Liver (tissue), 9 donors: ENCODE data around the gene CHCHD4. TPM values are rescaled to one million over a fixed set of nuclear protein-coding genes. Genes with fewer than 3 reads are reported as not detected.

Source experiments
- DNase-seq: peaks from one replicate; pipeline ENCODE4 v3.0.0-alpha.2; 2017; ENCODE audit warnings: low spot score
- H3K27ac ChIP-seq, 2 donors: one replicate each; pipeline ENCODE4 v1.7.0; 2013; ENCODE audit warnings: inconsistent platforms in 2 of 2, low read length in 2 of 2, control low read depth in 1 of 2, low read depth in 1 of 2, mild to moderate bottlenecking in 1 of 2
- H3K27me3 ChIP-seq, 4 donors: one replicate each; pipeline versions ENCODE4 v1.6.1 to v1.7.0; 2013; ENCODE audit warnings: low read length in 3 of 4, inconsistent platforms in 1 of 4, mild to moderate bottlenecking in 1 of 4, moderate library complexity in 1 of 4; ENCODE audit not compliant: control insufficient read depth in 4 of 4, insufficient read depth in 4 of 4
- H3K36me3 ChIP-seq, 4 donors: one replicate each; pipeline versions ENCODE4 v1.6.1 to v1.7.0; 2013; ENCODE audit warnings: low read length in 3 of 4, mild to moderate bottlenecking in 3 of 4, low read depth in 1 of 4, moderate library complexity in 1 of 4; ENCODE audit not compliant: control insufficient read depth in 4 of 4, insufficient read depth in 3 of 4
- H3K4me1 ChIP-seq, 4 donors: one replicate each; pipeline versions ENCODE4 v1.6.1 to v1.7.0; 2013; ENCODE audit warnings: low read length in 3 of 4, mild to moderate bottlenecking in 3 of 4, moderate library complexity in 1 of 4; ENCODE audit not compliant: control insufficient read depth in 4 of 4, insufficient read depth in 4 of 4
- H3K4me3 ChIP-seq, 3 donors: one replicate each; pipeline versions ENCODE4 v1.6.1 to v1.7.0; 2013; ENCODE audit warnings: low read length in 3 of 3, control low read depth in 1 of 3, low read depth in 1 of 3, mild to moderate bottlenecking in 1 of 3
- H3K9ac ChIP-seq, 2 donors: one replicate each; pipeline ENCODE4 v1.7.0; 2013; ENCODE audit warnings: low read length in 2 of 2, mild to moderate bottlenecking in 2 of 2, moderate library complexity in 2 of 2, control low read depth in 1 of 2, low read depth in 1 of 2
- H3K9me3 ChIP-seq, 4 donors: one replicate each; pipeline versions ENCODE4 v1.6.1 to v1.7.0; 2013; ENCODE audit warnings: low read length in 3 of 4; ENCODE audit not compliant: control insufficient read depth in 4 of 4
- EGR1 ChIP-seq, 2 donors: IDR thresholded peaks; 2 replicates each; pipeline ENCODE4 v1.6.1; 2016 to 2018; ENCODE audit warnings: antibody characterized with exemption in 2 of 2, low read depth in 2 of 2
- GABPA ChIP-seq, 2 donors: IDR thresholded peaks in 1 of 2; conservative IDR thresholded peaks in 1 of 2; 2 replicates each; pipeline ENCODE4 v1.6.1; 2016; ENCODE audit warnings: antibody characterized with exemption in 2 of 2, mild to moderate bottlenecking in 1 of 2, moderate library complexity in 1 of 2
- HNF4A ChIP-seq, 2 donors: conservative IDR thresholded peaks; 2 replicates each; pipeline ENCODE4 v1.6.1; 2016; ENCODE audit warnings: antibody characterized with exemption in 2 of 2, mild to moderate bottlenecking in 2 of 2
- RAD21 ChIP-seq, 2 donors: IDR thresholded peaks; 2 replicates each; pipeline ENCODE4 v1.6.1; 2016; ENCODE audit warnings: antibody characterized with exemption in 2 of 2, mild to moderate bottlenecking in 2 of 2
- RXRA ChIP-seq, 2 donors: IDR thresholded peaks; 2 replicates each; pipeline ENCODE4 v1.6.1; 2017 to 2018; ENCODE audit warnings: antibody characterized with exemption in 2 of 2, mild to moderate bottlenecking in 1 of 2
- SP1 ChIP-seq: IDR thresholded peaks from 2 replicates; pipeline ENCODE4 v1.6.1; 2018; ENCODE audit warnings: antibody characterized with exemption, mild to moderate bottlenecking
- WGBS: extraction: QIAGEN DNeasy Blood & Tissue Kit; methylation state at CpG from one replicate; pipeline ENCODE4 v1.1.7; 2013; 5-methylcytosine and 5-hydroxymethylcytosine counted together
- polyA plus RNA-seq, 2 donors: library from polyadenylated mRNA; stranded (reverse) in 1 of 2; unstranded in 1 of 2; fragments of 200-250 nt in 1 of 2; fragments of >200 nt in 1 of 2; fragmentation: Nextera tagmentation in 1 of 2; extraction: Ambion mirVana in 1 of 2; gene quantifications; one replicate each; pipeline versions ENCODE4 v1.2.1 to v1.2.3, GENCODE V29; 2013 to 2015
- total RNA-seq, 2 donors: library from RNA; depleted of rRNA; stranded (reverse); fragments of >200 nt; gene quantifications; one replicate each; pipeline ENCODE4 v1.2.3, GENCODE V29; 2014
- TF ChIP-seq, protein P1 (sequence below): IDR thresholded peaks from 2 replicates; pipeline ENCODE4 v1.6.1; 2016; ENCODE audit warnings: antibody characterized with exemption, mild to moderate bottlenecking
- TF ChIP-seq, protein P2 (sequence below): IDR thresholded peaks from 2 replicates; pipeline ENCODE4 v1.6.1; 2016; ENCODE audit warnings: antibody characterized with exemption
- donor health status: healthy.
- donor health status: healthy.
- donor health status: healthy.
- donor health status: healthy.
- donor health status: healthy.

The CHCHD4 gene
- total and polyA plus RNA-seq, 4 donors = 7.0 to 11.3 (median 9.5) TPM

DNA sequence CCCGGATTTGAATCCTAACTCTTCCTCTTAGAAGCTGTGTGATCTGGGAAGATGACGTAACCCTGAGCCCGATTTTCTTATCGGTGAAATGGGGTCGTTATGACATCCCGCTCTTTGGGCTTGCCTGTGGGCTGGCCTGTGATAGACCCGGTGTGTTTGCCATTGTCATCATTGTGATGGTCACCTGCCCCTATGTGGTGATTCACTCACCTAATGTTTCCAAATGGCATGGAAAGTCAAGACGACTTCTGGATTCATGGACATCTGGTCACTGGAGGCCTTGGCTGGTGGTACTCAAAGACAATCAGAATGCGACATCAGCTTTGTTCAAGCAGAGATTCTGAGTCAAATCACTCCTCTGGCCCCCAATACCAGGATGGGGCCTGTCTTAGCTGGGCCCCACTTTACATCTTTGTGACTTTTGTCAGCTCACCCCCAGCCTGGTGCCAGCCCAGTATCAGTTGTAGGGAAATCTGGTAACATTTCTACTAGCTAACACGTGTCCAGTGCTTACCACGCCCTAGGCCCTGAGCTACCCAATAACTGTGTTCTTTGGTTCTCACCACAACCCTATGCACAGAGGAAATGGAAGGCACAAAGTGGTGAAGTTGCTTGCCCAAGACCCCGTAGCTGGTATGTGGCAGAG lies 3.0 kb upstream of the CHCHD4 start:
- no peak for DNase-seq
- H3K9ac ChIP-seq = no peak overlapping the region

DNA sequence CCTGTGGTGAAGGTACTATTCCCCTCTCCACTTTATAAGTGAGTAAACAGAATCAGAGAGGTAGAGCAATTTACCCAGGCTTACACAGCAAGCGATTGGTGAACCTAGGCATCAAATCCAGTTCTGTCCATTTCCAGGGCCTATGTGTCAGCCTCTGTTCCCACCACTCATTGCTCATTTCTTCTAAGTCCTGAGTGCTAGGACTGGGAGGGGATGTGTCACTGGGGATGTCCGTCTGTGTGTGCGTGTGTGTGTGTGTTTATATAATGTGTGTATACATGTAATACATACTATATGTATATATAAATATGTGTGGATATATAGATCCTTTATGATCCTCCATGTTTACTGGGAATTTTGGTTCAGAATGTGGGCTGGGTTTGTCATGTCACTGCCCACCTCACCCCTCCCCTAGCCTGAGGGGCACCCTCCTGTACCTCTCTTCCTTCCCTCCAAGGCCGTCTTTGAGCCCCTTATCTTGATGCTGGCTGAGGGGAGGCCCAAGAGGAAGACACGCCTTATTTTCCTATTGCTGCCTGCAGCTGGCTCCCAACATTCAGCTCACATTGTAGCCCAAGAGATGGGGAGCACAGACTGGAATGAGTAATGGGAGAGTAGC lies 2.3 kb upstream of the CHCHD4 start:
- H3K9me3 ChIP-seq = no peaks in the 10 kb centered on the region
- peaks cover 3 to 22% (median 7%) of the 10 kb centered on the region in 4 donors for H3K36me3 ChIP-seq
- WGBS = 90% methylated on average over 5 of the region's 5 CpGs
- peak; percentile 20 for DNase-seq
- H3K4me3 ChIP-seq = no peak overlapping the region
- H3K27ac ChIP-seq = no peak overlapping the region
- H3K9ac ChIP-seq = no peak overlapping the region
- TF ChIP-seq, protein P1, sequence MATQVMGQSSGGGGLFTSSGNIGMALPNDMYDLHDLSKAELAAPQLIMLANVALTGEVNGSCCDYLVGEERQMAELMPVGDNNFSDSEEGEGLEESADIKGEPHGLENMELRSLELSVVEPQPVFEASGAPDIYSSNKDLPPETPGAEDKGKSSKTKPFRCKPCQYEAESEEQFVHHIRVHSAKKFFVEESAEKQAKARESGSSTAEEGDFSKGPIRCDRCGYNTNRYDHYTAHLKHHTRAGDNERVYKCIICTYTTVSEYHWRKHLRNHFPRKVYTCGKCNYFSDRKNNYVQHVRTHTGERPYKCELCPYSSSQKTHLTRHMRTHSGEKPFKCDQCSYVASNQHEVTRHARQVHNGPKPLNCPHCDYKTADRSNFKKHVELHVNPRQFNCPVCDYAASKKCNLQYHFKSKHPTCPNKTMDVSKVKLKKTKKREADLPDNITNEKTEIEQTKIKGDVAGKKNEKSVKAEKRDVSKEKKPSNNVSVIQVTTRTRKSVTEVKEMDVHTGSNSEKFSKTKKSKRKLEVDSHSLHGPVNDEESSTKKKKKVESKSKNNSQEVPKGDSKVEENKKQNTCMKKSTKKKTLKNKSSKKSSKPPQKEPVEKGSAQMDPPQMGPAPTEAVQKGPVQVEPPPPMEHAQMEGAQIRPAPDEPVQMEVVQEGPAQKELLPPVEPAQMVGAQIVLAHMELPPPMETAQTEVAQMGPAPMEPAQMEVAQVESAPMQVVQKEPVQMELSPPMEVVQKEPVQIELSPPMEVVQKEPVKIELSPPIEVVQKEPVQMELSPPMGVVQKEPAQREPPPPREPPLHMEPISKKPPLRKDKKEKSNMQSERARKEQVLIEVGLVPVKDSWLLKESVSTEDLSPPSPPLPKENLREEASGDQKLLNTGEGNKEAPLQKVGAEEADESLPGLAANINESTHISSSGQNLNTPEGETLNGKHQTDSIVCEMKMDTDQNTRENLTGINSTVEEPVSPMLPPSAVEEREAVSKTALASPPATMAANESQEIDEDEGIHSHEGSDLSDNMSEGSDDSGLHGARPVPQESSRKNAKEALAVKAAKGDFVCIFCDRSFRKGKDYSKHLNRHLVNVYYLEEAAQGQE = no peak
- TF ChIP-seq, protein P2, sequence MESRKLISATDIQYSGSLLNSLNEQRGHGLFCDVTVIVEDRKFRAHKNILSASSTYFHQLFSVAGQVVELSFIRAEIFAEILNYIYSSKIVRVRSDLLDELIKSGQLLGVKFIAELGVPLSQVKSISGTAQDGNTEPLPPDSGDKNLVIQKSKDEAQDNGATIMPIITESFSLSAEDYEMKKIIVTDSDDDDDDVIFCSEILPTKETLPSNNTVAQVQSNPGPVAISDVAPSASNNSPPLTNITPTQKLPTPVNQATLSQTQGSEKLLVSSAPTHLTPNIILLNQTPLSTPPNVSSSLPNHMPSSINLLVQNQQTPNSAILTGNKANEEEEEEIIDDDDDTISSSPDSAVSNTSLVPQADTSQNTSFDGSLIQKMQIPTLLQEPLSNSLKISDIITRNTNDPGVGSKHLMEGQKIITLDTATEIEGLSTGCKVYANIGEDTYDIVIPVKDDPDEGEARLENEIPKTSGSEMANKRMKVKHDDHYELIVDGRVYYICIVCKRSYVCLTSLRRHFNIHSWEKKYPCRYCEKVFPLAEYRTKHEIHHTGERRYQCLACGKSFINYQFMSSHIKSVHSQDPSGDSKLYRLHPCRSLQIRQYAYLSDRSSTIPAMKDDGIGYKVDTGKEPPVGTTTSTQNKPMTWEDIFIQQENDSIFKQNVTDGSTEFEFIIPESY = no peak
- TF ChIP-seq RXRA (IDR thresholded peaks at IDR 0.05) = no peak
- no peak for TF ChIP-seq GABPA (IDR thresholded peaks at IDR 0.05 in 1 of 2, conservative IDR thresholded peaks at IDR 0.05 in 1 of 2)
- H3K27me3 ChIP-seq = no peaks in the 10 kb centered on the region
- peaks cover 12 to 43% (median 29%) of the 10 kb centered on the region in 4 donors for H3K4me1 ChIP-seq

More for the DNA sequence above, 3.0 kb upstream of the CHCHD4 start:
- Histone ChIP-seq H3K27ac (no peak overlapping the region), H3K4me1 (peaks cover 12 to 45% (median 32%) of the 10 kb centered on the region in 4 donors), H3K4me3 (no peak overlapping the region), H3K9me3 (no peaks in the 10 kb centered on the region), H3K27me3 (no peaks in the 10 kb centered on the region), H3K36me3 (peaks cover 6 to 26% (median 8%) of the 10 kb centered on the region in 4 donors)
- TF ChIP-seq GABPA (IDR thresholded peaks at IDR 0.05 in 1 of 2, conservative IDR thresholded peaks at IDR 0.05 in 1 of 2) = no peak
- TF ChIP-seq HNF4A (conservative IDR thresholded peaks at IDR 0.05) = no peak
- TF ChIP-seq RAD21 (IDR thresholded peaks at IDR 0.05) = no peak
- TF ChIP-seq EGR1 (IDR thresholded peaks at IDR 0.05; ENCODE audit: low read depth in 2 of 2) = no peak
- no peak for TF ChIP-seq RXRA (IDR thresholded peaks at IDR 0.05)
- TF ChIP-seq, protein P1 = no peak
- no peak for TF ChIP-seq SP1
- WGBS = 93% methylated on average over 12 of the region's 12 CpGs
